Subcutaneous adipose tissue (tissue), 4 donors: ENCODE results near the gene OCA2. TPM values are rescaled to one million over a fixed set of nuclear protein-coding genes. Genes with fewer than 3 reads are reported as not detected.

Experiments
- CTCF ChIP-seq: fragments of 450-650 bp; IDR thresholded peaks from one replicate; pipeline ENCODE4 v1.5.1; 2016; ENCODE audit warnings: low read depth, mild to moderate bottlenecking, control low read depth, antibody characterized with exemption, moderate library complexity
- total RNA-seq, 4 donors: library from RNA; depleted of rRNA; stranded (reverse); fragments of >200 nt; gene quantifications; one replicate each; pipeline ENCODE4 v1.1.0, GENCODE V29; 2016

OCA2 gene
- total RNA-seq, 4 donors from 2014 or later, result 1.1 TPM; not detected in 3

- TF ChIP-seq CTCF, result no peak
Measured at GRCh38 chr15:27850981-27851857, 247.9 kb downstream of the OCA2 start.

GRCh38 chr15:27850050-27850449 lies 249.1 kb downstream of the OCA2 start:
- TF ChIP-seq CTCF, result no peak

- TF ChIP-seq CTCF, result no peak
Measured at GRCh38 chr15:27847775-27848710, 251.1 kb downstream of the OCA2 start.

- TF ChIP-seq CTCF, result no peak
Measured at GRCh38 chr15:27846722-27847395, 252.3 kb downstream of the OCA2 start.

- TF ChIP-seq CTCF, result no peak
Measured at GRCh38 chr15:27845535-27846369, 253.4 kb downstream of the OCA2 start.

GRCh38 chr15:27844018-27844666 lies 255.0 kb downstream of the OCA2 start:
- TF ChIP-seq CTCF, result no peak
